ENCODE results near the gene PTPRK.

DNA sequence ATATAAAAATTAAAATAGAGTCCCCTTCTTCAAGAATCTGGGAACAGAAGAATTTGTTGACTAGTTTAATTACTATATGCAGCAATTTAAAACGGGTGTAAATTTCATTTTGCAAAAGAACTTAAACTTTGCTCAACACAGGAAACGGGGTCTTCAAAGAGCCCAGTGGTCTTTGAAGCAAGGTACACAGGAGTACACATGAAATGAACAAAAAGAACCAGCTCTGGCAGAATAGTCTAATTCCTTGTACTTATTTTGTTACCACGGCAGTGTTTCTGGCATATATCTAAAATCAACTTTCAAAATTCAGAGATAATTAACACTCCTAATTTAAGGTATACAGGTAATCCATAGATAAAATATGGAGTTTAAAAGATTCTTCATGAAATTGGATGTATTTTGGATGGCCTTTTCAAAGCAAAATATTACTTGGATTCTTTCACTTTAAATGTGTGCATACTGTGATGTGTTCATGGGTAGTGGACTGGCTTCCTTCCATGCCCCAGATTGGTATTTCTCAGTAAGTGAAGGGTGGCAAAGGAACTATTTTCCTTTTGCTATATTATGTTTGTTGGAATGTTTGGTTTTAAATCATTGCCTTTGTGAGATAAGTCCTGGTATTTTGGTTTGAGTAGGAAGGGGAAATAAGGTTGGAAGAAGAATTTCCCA lies 522.8 kb downstream of the PTPRK start:
- TF ChIP-seq, protein P1, sequence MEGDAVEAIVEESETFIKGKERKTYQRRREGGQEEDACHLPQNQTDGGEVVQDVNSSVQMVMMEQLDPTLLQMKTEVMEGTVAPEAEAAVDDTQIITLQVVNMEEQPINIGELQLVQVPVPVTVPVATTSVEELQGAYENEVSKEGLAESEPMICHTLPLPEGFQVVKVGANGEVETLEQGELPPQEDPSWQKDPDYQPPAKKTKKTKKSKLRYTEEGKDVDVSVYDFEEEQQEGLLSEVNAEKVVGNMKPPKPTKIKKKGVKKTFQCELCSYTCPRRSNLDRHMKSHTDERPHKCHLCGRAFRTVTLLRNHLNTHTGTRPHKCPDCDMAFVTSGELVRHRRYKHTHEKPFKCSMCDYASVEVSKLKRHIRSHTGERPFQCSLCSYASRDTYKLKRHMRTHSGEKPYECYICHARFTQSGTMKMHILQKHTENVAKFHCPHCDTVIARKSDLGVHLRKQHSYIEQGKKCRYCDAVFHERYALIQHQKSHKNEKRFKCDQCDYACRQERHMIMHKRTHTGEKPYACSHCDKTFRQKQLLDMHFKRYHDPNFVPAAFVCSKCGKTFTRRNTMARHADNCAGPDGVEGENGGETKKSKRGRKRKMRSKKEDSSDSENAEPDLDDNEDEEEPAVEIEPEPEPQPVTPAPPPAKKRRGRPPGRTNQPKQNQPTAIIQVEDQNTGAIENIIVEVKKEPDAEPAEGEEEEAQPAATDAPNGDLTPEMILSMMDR (IDR thresholded peaks at IDR 0.05): no peak
- no peak for TF ChIP-seq EP300 (IDR thresholded peaks at IDR 0.05; ENCODE audit: low read depth)
- no peak for TF ChIP-seq POLR2A (IDR thresholded peaks at IDR 0.05)
- TF ChIP-seq POLR2AphosphoS5 (IDR thresholded peaks at IDR 0.05): no peak

Data from transverse colon (tissue), 4 donors.